H1 (cell line): ENCODE measurements around the gene PTPRD. TPM values are rescaled to one million over a fixed set of nuclear protein-coding genes. Genes with fewer than 3 reads are reported as not detected.

Experiments
- TBP ChIP-seq: IDR thresholded peaks from 2 replicates; pipeline ENCODE4 v1.6.1; 2011; ENCODE audit warnings: low read depth, low read length, improper control_type of control experiment
- polyA plus RNA-seq, 7 experiments: library from polyadenylated mRNA; depleted of rRNA in 3 of 7; stranded (reverse) in 5 of 7; unstranded in 2 of 7; fragments of >200 nt in 5 of 7; fragments of 200-250 nt in 2 of 7; gene quantifications; 1 replicate in 5 of 7; 2 replicates in 1 of 7; 4 replicates in 1 of 7; pipeline versions ENCODE4 v1.2.1 to v1.2.3, GENCODE V29; 2011 to 2013; ENCODE audit warnings: missing spikeins in 2 of 7, mixed read lengths in 2 of 7
- total RNA-seq: library from RNA; stranded (reverse); fragmentation: NEBNext Ultra II Directional; extraction: Animal tissue kit (Norgen Biotek cat#: 25700); gene quantifications from 2 replicates; pipeline ENCODE4 v1.2.1, GENCODE V29; 2021
- TF ChIP-seq, protein P1 (sequence below): IDR thresholded peaks from 2 replicates; pipeline ENCODE4 v1.6.1; 2012; ENCODE audit warnings: inconsistent platforms

PTPRD gene
- total and polyA plus RNA-seq, 2 of the 8 experiments (the other 6 are each of a cell fraction or from before 2014, with no cell fraction given) = 17.2 to 77.0 TPM

DNA sequence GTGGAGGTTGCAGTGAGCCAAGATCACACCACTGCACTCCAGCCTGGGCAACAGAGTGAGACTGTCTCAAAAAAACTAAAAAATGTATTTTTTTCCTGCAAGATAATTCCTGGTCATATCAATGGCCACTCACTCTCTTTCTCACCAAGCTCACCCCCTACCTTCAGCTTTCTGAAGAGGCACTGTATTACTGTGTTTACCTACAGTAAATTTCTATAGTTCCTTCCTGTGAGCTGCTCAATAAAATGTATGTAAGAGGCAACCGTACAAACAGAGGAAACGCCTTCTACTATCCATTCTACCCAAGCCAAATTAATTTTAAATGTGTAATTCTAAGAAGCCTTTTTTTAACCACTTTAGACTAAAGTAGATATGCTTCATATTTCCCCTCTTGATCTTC lies 1883.9 kb downstream of the PTPRD start (continued):
- TF ChIP-seq TBP = no peak
- TF ChIP-seq, protein P1, sequence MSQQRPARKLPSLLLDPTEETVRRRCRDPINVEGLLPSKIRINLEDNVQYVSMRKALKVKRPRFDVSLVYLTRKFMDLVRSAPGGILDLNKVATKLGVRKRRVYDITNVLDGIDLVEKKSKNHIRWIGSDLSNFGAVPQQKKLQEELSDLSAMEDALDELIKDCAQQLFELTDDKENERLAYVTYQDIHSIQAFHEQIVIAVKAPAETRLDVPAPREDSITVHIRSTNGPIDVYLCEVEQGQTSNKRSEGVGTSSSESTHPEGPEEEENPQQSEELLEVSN = no peak
